SK-N-SH (cell line): ENCODE data around the gene LRSAM1. TPM values are rescaled to one million over a fixed set of nuclear protein-coding genes. Genes with fewer than 3 reads are reported as not detected.

Experiments used
- CTCF ChIA-PET: fragments of 300-600, 350-600 bp; formaldehyde crosslinking; extraction: SDS; loops from one replicate; lab custom pipeline; 2021; lab: Yijun Ruan, JAX
- POLR2A ChIA-PET: fragments of 350-600 bp; sonication (Branson Sonifier 250); formaldehyde crosslinking; extraction: SDS; loops from one replicate; lab custom pipeline; 2020; ENCODE audit warnings: antibody characterized with exemption, inconsistent platforms; lab: Yijun Ruan, JAX
- DNase-seq: peaks from one replicate; pipeline ENCODE4 v3.0.0; 2012
- H2AFZ ChIP-seq: fragments of 200-600 bp; sonication (generic); 2 replicates; pipeline ENCODE4 v1.8.1; 2016; ENCODE audit warnings: antibody characterized with exemption, mild to moderate bottlenecking, low read depth
- H3F3A ChIP-seq: fragments of 200-600 bp; sonication (generic); replicated peaks from 2 replicates; pipeline ENCODE3; 2016; ENCODE audit warnings: antibody characterized with exemption, mild to moderate bottlenecking; ENCODE audit not compliant: insufficient read depth
- H3K27ac ChIP-seq, 2 experiments: fragments of 200-500 bp in 1 of 2; fragments of 200-600 bp in 1 of 2; sonication (Bioruptor generic) in 1 of 2; sonication (generic), shearing (Covaris generic) in 1 of 2; 2 replicates each; pipeline versions ENCODE4 v1.5.1 to v1.6.1; 2014 to 2016; ENCODE audit warnings: low read depth in 2 of 2, inconsistent platforms in 1 of 2, low read length in 1 of 2, mild to moderate bottlenecking in 1 of 2, mixed read lengths in 1 of 2
- H3K27me3 ChIP-seq: fragments of 200-600 bp; sonication (generic), shearing (Covaris generic); 2 replicates; pipeline ENCODE4 v1.6.1; 2016; ENCODE audit warnings: mixed run types; ENCODE audit not compliant: insufficient read depth
- H3K36me3 ChIP-seq, 2 experiments: fragments of 200-500 bp in 1 of 2; fragments of 200-600 bp in 1 of 2; sonication (Bioruptor generic) in 1 of 2; sonication (generic) in 1 of 2; replicated peaks in 1 of 2; 2 replicates each; pipeline versions ENCODE3 to v1.5.1; 2014 to 2016; ENCODE audit warnings: low read length in 1 of 2, mild to moderate bottlenecking in 1 of 2; ENCODE audit not compliant: insufficient read depth in 2 of 2, control insufficient read depth in 1 of 2
- H3K4me1 ChIP-seq, 2 experiments: fragments of 200-500 bp in 1 of 2; fragments of 200-600 bp in 1 of 2; sonication (Bioruptor generic) in 1 of 2; sonication (generic), shearing (Covaris generic) in 1 of 2; 2 replicates each; pipeline versions ENCODE4 v1.5.1 to v1.6.1; 2014 to 2016; ENCODE audit warnings: low read depth in 1 of 2, low read length in 1 of 2, mixed run types in 1 of 2; ENCODE audit not compliant: insufficient read depth in 2 of 2, control insufficient read depth in 1 of 2
- H3K4me2 ChIP-seq: fragments of 200-600 bp; sonication (generic), shearing (Covaris generic); 2 replicates; pipeline ENCODE4 v1.6.1; 2017; ENCODE audit warnings: mixed run types
- H3K4me3 ChIP-seq, 2 experiments: fragments of 200-500 bp in 1 of 2; fragments of 200-600 bp in 1 of 2; sonication (Bioruptor generic) in 1 of 2; sonication (generic), shearing (Covaris generic) in 1 of 2; 2 replicates each; pipeline versions ENCODE4 v1.5.1 to v1.8.1; 2014 to 2016; ENCODE audit warnings: low read depth in 2 of 2, inconsistent platforms in 1 of 2, low read length in 1 of 2, mild to moderate bottlenecking in 1 of 2, mixed read lengths in 1 of 2, moderate library complexity in 1 of 2
- H3K79me2 ChIP-seq: fragments of 200-600 bp; sonication (generic); 2 replicates; pipeline ENCODE4 v1.8.1; 2017; ENCODE audit warnings: mild to moderate bottlenecking; ENCODE audit not compliant: insufficient read depth
- H3K9ac ChIP-seq: fragments of 200-600 bp; sonication (generic); 2 replicates; pipeline ENCODE4 v1.6.1; 2017; ENCODE audit warnings: mixed run types
- H3K9me2 ChIP-seq: fragments of 200-600 bp; sonication (generic); 2 replicates; pipeline ENCODE4 v1.6.1; 2017; ENCODE audit warnings: mixed run types
- H3K9me3 ChIP-seq: fragments of 200-600 bp; sonication (generic); 2 replicates; pipeline ENCODE4 v1.6.1; 2017; ENCODE audit warnings: mixed run types, mild to moderate bottlenecking, moderate library complexity
- H4K20me1 ChIP-seq: fragments of 200-600 bp; sonication (generic); 2 replicates; pipeline ENCODE4 v1.6.1; 2017; ENCODE audit warnings: mild to moderate bottlenecking, mixed run types; ENCODE audit not compliant: insufficient read depth
- ELF1 ChIP-seq: IDR thresholded peaks from 2 replicates; pipeline ENCODE4 v1.4.0; 2012
- EZH2phosphoT487 ChIP-seq: fragments of 200-600 bp; sonication (generic); IDR thresholded peaks from 2 replicates; pipeline ENCODE4 v1.6.1; 2017; ENCODE audit warnings: low read depth, mixed run types, mild to moderate bottlenecking, antibody characterized with exemption, moderate library complexity, borderline replicate concordance
- GATA2 ChIP-seq: sonication (generic); formaldehyde crosslinking; IDR thresholded peaks from 2 replicates; pipeline ENCODE4 v1.5.0; 2020; ENCODE audit warnings: mild to moderate bottlenecking, missing genetic modification reagents
- IRF3 ChIP-seq: fragments of 150-350 bp; IDR thresholded peaks from 2 replicates; pipeline ENCODE4 v1.6.1; 2016; ENCODE audit warnings: mild to moderate bottlenecking, low read depth, low read length
- JUND ChIP-seq: IDR thresholded peaks from 2 replicates; pipeline ENCODE4 v1.4.0; 2012
- MAX ChIP-seq: IDR thresholded peaks from 2 replicates; pipeline ENCODE4 v1.4.0; 2012; ENCODE audit warnings: low read depth
- MEF2A ChIP-seq: IDR thresholded peaks from 2 replicates; pipeline ENCODE4 v1.4.0; 2012; ENCODE audit warnings: low read depth, borderline replicate concordance
- MXI1 ChIP-seq: IDR thresholded peaks from 2 replicates; pipeline ENCODE4 v1.6.1; 2012; ENCODE audit warnings: mild to moderate bottlenecking, low read depth, low read length, improper control_type of control experiment
- NRF1 ChIP-seq: IDR thresholded peaks from 2 replicates; pipeline ENCODE4 v1.6.1; 2012; ENCODE audit warnings: low read depth, mild to moderate bottlenecking, low read length
- PBX3 ChIP-seq: IDR thresholded peaks from 2 replicates; pipeline ENCODE4; 2012
- RAD21 ChIP-seq: IDR thresholded peaks from 2 replicates; pipeline ENCODE4 v1.6.1; 2012; ENCODE audit warnings: mild to moderate bottlenecking, low read length
- RFX5 ChIP-seq: IDR thresholded peaks from 2 replicates; pipeline ENCODE4 v1.6.1; 2012; ENCODE audit warnings: mild to moderate bottlenecking, improper control_type of control experiment, low read length
- RXRA ChIP-seq: IDR thresholded peaks from 2 replicates; pipeline ENCODE4 v1.4.0; 2012; ENCODE audit warnings: low read depth, mild to moderate bottlenecking, borderline replicate concordance
- SIN3A ChIP-seq: IDR thresholded peaks from 2 replicates; pipeline ENCODE4 v1.6.1; 2012; ENCODE audit warnings: low read depth, mild to moderate bottlenecking, low read length, moderate library complexity, borderline replicate concordance
- SMC3 ChIP-seq: IDR thresholded peaks from 2 replicates; pipeline ENCODE4 v1.6.1; 2012; ENCODE audit warnings: low read depth, low read length, improper control_type of control experiment
- TAF1 ChIP-seq: IDR thresholded peaks from 2 replicates; pipeline ENCODE4 v1.6.1; 2012; ENCODE audit warnings: low read depth, mild to moderate bottlenecking, low read length, moderate library complexity, borderline replicate concordance
- TCF12 ChIP-seq: IDR thresholded peaks from 2 replicates; pipeline ENCODE4 v1.4.0; 2012
- TEAD4 ChIP-seq: IDR thresholded peaks from 2 replicates; pipeline ENCODE4 v1.4.0; 2012; ENCODE audit warnings: mild to moderate bottlenecking, borderline replicate concordance; ENCODE audit not compliant: insufficient read depth
- YY1 ChIP-seq: IDR thresholded peaks from 2 replicates; pipeline ENCODE4 v1.4.0; 2012; ENCODE audit warnings: low read depth, mild to moderate bottlenecking
- ZBTB33 ChIP-seq: IDR thresholded peaks from 2 replicates; pipeline ENCODE4 v1.4.0; 2012; ENCODE audit warnings: low read depth, borderline replicate concordance
- WGBS: methylation state at CpG from one replicate; pipeline ENCODE4 v1.1.6; 2017; ENCODE audit warnings: low lambda C conversion rate; 5-methylcytosine and 5-hydroxymethylcytosine counted together
- polyA plus RNA-seq, 3 experiments: library from polyadenylated mRNA; depleted of rRNA; stranded (reverse); fragments of >200 nt; gene quantifications; 2 replicates each; pipeline ENCODE4 v1.2.3, GENCODE V29; 2012

Gene LRSAM1
- polyA plus RNA-seq, 1 of the 3 experiments (the other 2 are of a cell fraction), result 8.0 TPM

- no peak overlapping the region for H3K4me2 ChIP-seq
- peaks cover 11 to 26% of the 10 kb centered on the region in 2 experiments; a peak in 2 of 4 replicates for H3K4me1 ChIP-seq
- no peak for DNase-seq
- H3K4me3 ChIP-seq, result no peak overlapping the region
- H4K20me1 ChIP-seq, result no peaks in the 10 kb centered on the region
- peaks cover 52% of the 10 kb centered on the region for H3F3A ChIP-seq
- H3K27ac ChIP-seq, result no peak overlapping the region
- ChIA-PET POLR2A (no interaction called here), CTCF (no interaction called here)
- H3K36me3 ChIP-seq, result peaks cover 13 to 42% of the 10 kb centered on the region in 2 experiments
- H3K79me2 ChIP-seq, result peaks cover 3% of the 10 kb centered on the region; the same call in 1 of the 2 replicates
- TF ChIP-seq MXI1, result no peak
- TF ChIP-seq TCF12, result no peak
- TF ChIP-seq MAX, result no peak
- no peak for TF ChIP-seq SIN3A
- no peak for TF ChIP-seq SMC3
- TF ChIP-seq PBX3, result no peak
- TF ChIP-seq NRF1, result no peak
- no peak for TF ChIP-seq YY1
- TF ChIP-seq JUND, result no peak
- no peak for TF ChIP-seq ZBTB33
- no peak for TF ChIP-seq MEF2A
- TF ChIP-seq RAD21, result no peak
- TF ChIP-seq ELF1, result no peak
- TF ChIP-seq TEAD4, result no peak
- TF ChIP-seq GATA2 (CRISPR knock-in tag), result no peak
- no peak for TF ChIP-seq EZH2phosphoT487
- no peak for TF ChIP-seq TAF1
- no peak for TF ChIP-seq IRF3
- TF ChIP-seq RFX5, result no peak
- TF ChIP-seq RXRA, result no peak
- H3K27me3 ChIP-seq, result no peaks in the 10 kb centered on the region
- WGBS, result 94% methylated on average over 5 of the region's 5 CpGs
- H3K9me2 ChIP-seq, result no peaks in the 10 kb centered on the region
- no peak overlapping the region for H2AFZ ChIP-seq
- no peak overlapping the region for H3K9ac ChIP-seq
- no peaks in the 10 kb centered on the region for H3K9me3 ChIP-seq
These were observed 47.0 kb downstream of the LRSAM1 start for GRCh38 chr9:127498298-127498697.
